Activated effector memory CD4-positive, alpha-beta T cell treated with anti-CD3 and anti-CD28 coated beads, Interleukin-2, amount 50 U/mL, for 16 hours (primary cell): Measurements from ENCODE around the gene ANKRD1.

Source experiments
- DNase-seq: peaks from one replicate; pipeline ENCODE4 v3.0.0-alpha.2; 2020

Gene ANKRD1

GRCh38 chr10:90930971-90931871, 10.3 kb upstream of the ANKRD1 start:
- DNase-seq, result no peak

- no peak for DNase-seq
Observed at GRCh38 chr10:90930070-90930837, 9.4 kb upstream of the ANKRD1 start.

- DNase-seq, result no peak
Observed at GRCh38 chr10:90929179-90929578, 8.3 kb upstream of the ANKRD1 start.

GRCh38 chr10:90927293-90927692, 6.4 kb upstream of the ANKRD1 start:
- DNase-seq, result no peak

GRCh38 chr10:90925079-90926029, 4.5 kb upstream of the ANKRD1 start:
- DNase-seq, result no peak

GRCh38 chr10:90924552-90924951, 3.7 kb upstream of the ANKRD1 start:
- no peak for DNase-seq

- no peak for DNase-seq
Observed at GRCh38 chr10:90923111-90923731, 2.3 kb upstream of the ANKRD1 start.

- DNase-seq, result no peak
Observed at GRCh38 chr10:90921906-90922305, 1.0 kb upstream of the ANKRD1 start.

- DNase-seq, result no peak
Observed at GRCh38 chr10:90919683-90920574, 958 bp downstream of the ANKRD1 start.

- DNase-seq, result no peak
Observed at GRCh38 chr10:90917968-90918318, 2.9 kb downstream of the ANKRD1 start.

GRCh38 chr10:90917238-90917967, 3.5 kb downstream of the ANKRD1 start:
- DNase-seq, result no peak

- DNase-seq, result no peak
Observed at GRCh38 chr10:90916392-90917237, 4.3 kb downstream of the ANKRD1 start.

GRCh38 chr10:90915766-90916075, 5.2 kb downstream of the ANKRD1 start:
- no peak for DNase-seq

- DNase-seq, result no peak
Observed at GRCh38 chr10:90914992-90915765, 5.7 kb downstream of the ANKRD1 start.

GRCh38 chr10:90913774-90914420, 7.0 kb downstream of the ANKRD1 start:
- DNase-seq, result no peak

GRCh38 chr10:90912854-90913479, 7.9 kb downstream of the ANKRD1 start:
- no peak for DNase-seq

- no peak for DNase-seq
Observed at GRCh38 chr10:90912174-90912573, 8.7 kb downstream of the ANKRD1 start.
